AG20443 (cell line): ENCODE data around the gene CBR1.

Experiments used
- DNase-seq: peaks from one replicate; pipeline ENCODE4 v3.0.0; 2012; ENCODE audit warnings: low spot score, mixed read lengths

The CBR1 gene

DNA sequence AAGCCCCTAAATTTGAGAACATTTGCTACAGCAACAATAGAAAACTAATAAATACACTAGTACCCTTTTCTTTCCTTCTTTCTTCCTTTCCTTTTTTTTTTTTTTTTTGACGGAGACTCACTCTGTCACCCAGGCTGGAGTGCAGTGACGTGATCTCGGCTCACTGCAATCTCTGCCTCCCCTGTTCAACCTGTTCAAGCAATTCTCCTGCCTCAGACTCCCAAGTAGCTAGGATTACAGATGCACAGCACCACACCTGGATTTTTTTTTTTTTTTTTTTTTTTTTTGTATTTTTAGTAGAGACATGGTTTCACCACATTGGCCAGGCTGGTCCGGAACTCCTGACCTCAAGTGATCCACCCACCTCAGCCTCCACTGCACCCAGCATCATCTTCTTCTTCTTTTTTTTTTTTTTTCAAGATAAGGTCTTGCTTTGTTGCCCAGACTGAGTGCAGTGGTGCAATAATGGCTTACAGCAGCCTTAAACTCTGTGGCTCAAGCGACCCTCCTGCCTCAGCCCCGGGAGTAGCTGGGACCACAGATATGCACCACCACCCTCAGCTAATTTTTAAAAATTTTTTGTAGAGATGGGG, 45.4 kb downstream of the CBR1 start:
- no peak for DNase-seq

DNA sequence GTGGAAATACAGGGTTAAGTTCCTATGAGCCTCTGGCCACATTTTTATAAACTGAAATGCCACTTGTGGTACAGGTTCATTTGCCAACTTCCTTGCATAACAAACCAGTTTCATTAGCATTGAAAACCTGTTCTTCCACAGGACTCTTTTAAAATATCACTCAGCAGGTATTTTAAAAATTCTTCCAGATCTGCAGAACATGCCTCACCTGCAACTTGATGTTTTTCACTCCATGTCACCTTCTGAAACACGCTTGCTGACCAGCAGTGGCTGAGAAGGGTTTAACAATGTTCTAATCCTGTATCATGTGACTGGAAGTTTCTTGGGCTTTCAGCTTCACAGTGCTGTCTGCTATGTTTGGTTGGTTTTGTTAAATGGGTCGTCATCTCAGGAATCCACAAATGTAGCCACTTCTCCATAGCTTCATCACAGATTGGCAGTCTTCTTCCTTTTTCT, 47.5 kb downstream of the CBR1 start:
- no peak for DNase-seq

GRCh38 chr21:36120304-36120888, 50.6 kb downstream of the CBR1 start:
- peak; percentile 59 for DNase-seq
